C4-2B (cell line): ENCODE measurements around the gene AGPAT3.

Source experiments
- ZFX ChIP-seq: fragments of 450-650 bp; IDR thresholded peaks from 2 replicates; pipeline ENCODE4 v1.6.1; 2017
- TF ChIP-seq, protein P1 (sequence below): fragments of 450-650 bp; conservative IDR thresholded peaks from 2 replicates; pipeline ENCODE4 v1.5.1; 2017; ENCODE audit warnings: mild to moderate bottlenecking

- no peak for TF ChIP-seq ZFX
- TF ChIP-seq, protein P1, sequence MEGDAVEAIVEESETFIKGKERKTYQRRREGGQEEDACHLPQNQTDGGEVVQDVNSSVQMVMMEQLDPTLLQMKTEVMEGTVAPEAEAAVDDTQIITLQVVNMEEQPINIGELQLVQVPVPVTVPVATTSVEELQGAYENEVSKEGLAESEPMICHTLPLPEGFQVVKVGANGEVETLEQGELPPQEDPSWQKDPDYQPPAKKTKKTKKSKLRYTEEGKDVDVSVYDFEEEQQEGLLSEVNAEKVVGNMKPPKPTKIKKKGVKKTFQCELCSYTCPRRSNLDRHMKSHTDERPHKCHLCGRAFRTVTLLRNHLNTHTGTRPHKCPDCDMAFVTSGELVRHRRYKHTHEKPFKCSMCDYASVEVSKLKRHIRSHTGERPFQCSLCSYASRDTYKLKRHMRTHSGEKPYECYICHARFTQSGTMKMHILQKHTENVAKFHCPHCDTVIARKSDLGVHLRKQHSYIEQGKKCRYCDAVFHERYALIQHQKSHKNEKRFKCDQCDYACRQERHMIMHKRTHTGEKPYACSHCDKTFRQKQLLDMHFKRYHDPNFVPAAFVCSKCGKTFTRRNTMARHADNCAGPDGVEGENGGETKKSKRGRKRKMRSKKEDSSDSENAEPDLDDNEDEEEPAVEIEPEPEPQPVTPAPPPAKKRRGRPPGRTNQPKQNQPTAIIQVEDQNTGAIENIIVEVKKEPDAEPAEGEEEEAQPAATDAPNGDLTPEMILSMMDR, result no peak
These were observed 135.3 kb downstream of the AGPAT3 start for GRCh38 chr21:44000360-44000759.
